Stimulated activated CD8-positive, alpha-beta memory T cell treated with anti-CD3 and anti-CD28 coated beads, Interleukin-4, amount 100 ng/mL, for 4 hours (primary cell): ENCODE data around the gene MRPL43.
A peak's percentile ranks its signal among the peaks of the same experiment; 100 is the strongest.

Source experiments
- DNase-seq, 2 donors: peaks; one replicate each; pipeline ENCODE4 v3.0.0-alpha.2; 2020; ENCODE audit warnings: low read depth in 2 of 2, low spot score in 1 of 2

Gene MRPL43

GRCh38 chr10:101005361-101005760 lies 18.1 kb upstream of the MRPL43 start:
- no peak for DNase-seq

- no peak for DNase-seq
Measured at GRCh38 chr10:101003639-101004206, 16.4 kb upstream of the MRPL43 start.

GRCh38 chr10:101002456-101002855 lies 15.2 kb upstream of the MRPL43 start:
- no peak for DNase-seq

- no peak for DNase-seq
Measured at GRCh38 chr10:101001659-101002035, 14.3 kb upstream of the MRPL43 start.

GRCh38 chr10:101000915-101001658 lies 13.8 kb upstream of the MRPL43 start:
- DNase-seq, result no peak

GRCh38 chr10:101000127-101000914 lies 13.0 kb upstream of the MRPL43 start:
- no peak for DNase-seq

- no peak for DNase-seq
Measured at GRCh38 chr10:100999742-101000126, 12.4 kb upstream of the MRPL43 start, which contains the start of gene LZTS2. Gene LZTS2, plus strand, starts transcription at chr10:100999808. Its CDS starts 2,731 bp downstream, at chr10:101002539.

GRCh38 chr10:100998991-100999741 lies 11.9 kb upstream of the MRPL43 start:
- DNase-seq, result peak; percentile 34 to 57

GRCh38 chr10:100998183-100998990 lies 11.1 kb upstream of the MRPL43 start:
- peak; percentile 21 to 29 for DNase-seq

GRCh38 chr10:100997360-100998182 lies 10.3 kb upstream of the MRPL43 start:
- peak; percentile 29 to 48 for DNase-seq

- no peak for DNase-seq
Measured at GRCh38 chr10:100996678-100997359, 9.5 kb upstream of the MRPL43 start.

GRCh38 chr10:100995181-100995580 lies 7.9 kb upstream of the MRPL43 start:
- DNase-seq, result no peak

- no peak for DNase-seq
Measured at GRCh38 chr10:100993986-100994708, 6.8 kb upstream of the MRPL43 start.

GRCh38 chr10:100989088-100989487 lies 1.8 kb upstream of the MRPL43 start:
- DNase-seq, result no peak

GRCh38 chr10:100988166-100988565 lies 869 bp upstream of the MRPL43 start:
- DNase-seq, result no peak

GRCh38 chr10:100987685-100988049 lies 370 bp upstream of the MRPL43 start:
- no peak for DNase-seq

- no peak for DNase-seq
Measured at GRCh38 chr10:100986623-100986951, 710 bp downstream of the MRPL43 start.

- DNase-seq, result no peak
Measured at GRCh38 chr10:100985336-100985735, 2.0 kb downstream of the MRPL43 start.
